ENCODE results near the gene CCDC148. TPM values are rescaled to one million over a fixed set of nuclear protein-coding genes. Genes with fewer than 3 reads are reported as not detected.

The CCDC148 gene
- total RNA-seq, 1 experiment from 2014 or later, result 2.1 TPM

- TF ChIP-seq PREB (CRISPR knock-in tag; IDR thresholded peaks at IDR 0.05; ENCODE audit: borderline replicate concordance) (no peak), GABPB1 (CRISPR knock-in tag; IDR thresholded peaks at IDR 0.05) (no peak), AR (CRISPR knock-in tag; IDR thresholded peaks at IDR 0.05) (no peak), FOXP1 (CRISPR knock-in tag; IDR thresholded peaks at IDR 0.05; ENCODE audit: borderline replicate concordance) (no peak), CREB1 (CRISPR knock-in tag; IDR thresholded peaks at IDR 0.05) (no peak), IRF2 (CRISPR knock-in tag; IDR thresholded peaks at IDR 0.05; ENCODE audit: borderline replicate concordance, low read depth) (no peak), ZBTB21 (CRISPR knock-in tag; IDR thresholded peaks at IDR 0.05; ENCODE audit: borderline replicate concordance) (no peak), PRDM15 (CRISPR knock-in tag; IDR thresholded peaks at IDR 0.05) (no peak), ATF6 (CRISPR knock-in tag; IDR thresholded peaks at IDR 0.05) (no peak)
Observed at GRCh38 chr2:158134655-158135054, 321.9 kb downstream of the CCDC148 start (continued).

- TF ChIP-seq GABPB1 (CRISPR knock-in tag; IDR thresholded peaks at IDR 0.05) (no peak; the same call in 1 of the 2 replicates), NR2C2 (CRISPR knock-in tag; IDR thresholded peaks at IDR 0.05) (no peak), ZNF396 (CRISPR knock-in tag; IDR thresholded peaks at IDR 0.05; ENCODE audit: borderline replicate concordance) (no peak), KAT7 (CRISPR knock-in tag; IDR thresholded peaks at IDR 0.05; ENCODE audit: borderline replicate concordance) (no peak)
- ChIA-PET CTCF (no interaction called here), POLR2A (no interaction called here)
- no peaks in the 10 kb centered on the region for H3K9me3 Mint-ChIP-seq
- DNase-seq (ENCODE audit: low spot score) (no peak), ATAC-seq (no peak)
- H3K27me3 Mint-ChIP-seq (ENCODE audit: low read depth), result no peaks in the 10 kb centered on the region
- H3K4me1 Mint-ChIP-seq, result peaks cover 7% of the 10 kb centered on the region
- H3K4me3 Mint-ChIP-seq, result no peak overlapping the region
- no peak overlapping the region for H3K27ac Mint-ChIP-seq
- H3K36me3 Mint-ChIP-seq, result no peaks in the 10 kb centered on the region
Observed at GRCh38 chr2:158134055-158134454, 322.5 kb downstream of the CCDC148 start.

GRCh38 chr2:158131919-158132566, 324.5 kb downstream of the CCDC148 start:
- Mint-ChIP-seq H3K9me3 (no peaks in the 10 kb centered on the region), H3K27ac (no peak overlapping the region), H3K27me3 (ENCODE audit: low read depth) (no peaks in the 10 kb centered on the region), H3K4me1 (peaks cover 7% of the 10 kb centered on the region), H3K36me3 (no peaks in the 10 kb centered on the region), H3K4me3 (no peak overlapping the region)
- POLR2A ChIA-PET, result no interaction called here
- CTCF ChIA-PET, result no interaction called here
- TF ChIP-seq GABPB1 (CRISPR knock-in tag; IDR thresholded peaks at IDR 0.05) (peak; percentile 96), HMGA2 (CRISPR knock-in tag; IDR thresholded peaks at IDR 0.05) (no peak)
- no peak for ATAC-seq
- DNase-seq (ENCODE audit: low spot score), result no peak
